HG03457 (cell line): ENCODE data around the gene KRT72.

Source experiments
- ATAC-seq: cut with Tn5 transposase; IDR thresholded peaks from one replicate; pipeline ENCODE4 v1.9.1; 2021; ENCODE audit warnings: moderate number of reproducible peaks; ENCODE audit not compliant: unreplicated experiment

KRT72 gene

GRCh38 chr12:52600941-52601481 is at the start of gene KRT72:
TSS of gene KRT72 (minus strand) at chr12:52601463. CDS start at chr12:52601452, 11 bp downstream.
- no peak for ATAC-seq

GRCh38 chr12:52650520-52651081 is 49.3 kb upstream of the KRT72 start:
- ATAC-seq = no peak

DNA sequence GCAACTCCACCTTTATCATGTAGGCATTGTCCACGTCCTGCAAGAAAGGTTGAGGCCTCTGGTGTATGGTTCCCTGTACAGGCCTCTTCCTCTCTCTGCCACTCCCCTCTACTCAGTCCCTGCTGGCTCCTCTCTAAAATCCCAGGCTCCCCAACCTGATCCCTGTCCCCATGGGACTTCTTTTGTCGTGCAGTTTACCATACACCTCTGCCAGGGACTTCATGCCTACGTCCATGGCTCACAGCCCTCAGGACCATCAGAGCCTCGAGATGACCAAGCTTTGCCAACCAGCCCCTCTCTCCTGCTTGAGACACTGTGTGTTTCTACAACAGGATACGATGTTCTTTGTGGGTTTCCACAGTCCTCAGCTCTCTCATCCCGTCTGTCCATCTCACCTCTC is 47.8 kb upstream of the KRT72 start:
- ATAC-seq = no peak

DNA sequence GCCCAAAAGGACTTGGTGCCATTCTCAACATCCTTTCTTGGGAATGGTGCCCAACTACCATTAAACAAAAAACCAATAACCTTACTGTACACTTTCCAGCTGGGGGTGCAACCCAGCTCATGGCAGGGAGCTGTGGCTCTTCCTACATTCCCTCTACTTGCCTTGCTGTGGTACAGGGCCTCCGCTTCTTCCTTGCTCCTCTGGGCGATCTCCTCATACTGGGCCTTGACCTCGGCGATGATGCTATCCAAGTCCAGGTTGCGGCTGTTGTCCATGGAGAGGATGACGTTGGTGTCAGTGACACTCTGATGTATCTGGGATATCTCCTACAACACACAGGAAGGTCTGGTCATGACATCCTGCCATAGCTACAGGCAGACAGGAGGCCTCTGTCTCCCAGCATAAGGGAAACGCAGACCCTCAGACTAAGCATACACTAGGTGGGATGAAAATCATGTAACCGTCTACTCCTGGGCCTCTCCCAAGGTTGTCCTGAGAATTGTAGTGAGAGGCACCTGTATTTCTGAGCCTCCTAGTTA is 46.8 kb upstream of the KRT72 start:
- ATAC-seq = no peak

DNA sequence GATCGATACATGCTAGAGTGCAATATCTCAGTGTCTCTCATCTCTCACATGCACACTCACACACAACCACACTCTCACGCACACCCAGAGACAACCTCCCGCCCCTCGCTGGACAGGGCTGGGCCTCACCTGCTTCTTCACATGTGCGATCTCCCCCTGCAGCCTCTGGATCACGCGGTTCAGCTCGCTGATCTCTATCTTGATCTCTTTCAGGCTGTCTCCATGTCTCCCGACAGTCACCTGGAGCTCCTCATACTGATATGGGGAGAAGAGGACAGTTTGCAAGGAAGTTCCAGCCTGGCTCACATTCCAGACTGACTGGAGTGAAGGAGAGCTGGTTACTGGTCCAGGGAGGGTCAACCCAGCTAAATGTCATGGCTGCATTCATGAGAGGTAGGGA is 46.3 kb upstream of the KRT72 start:
- ATAC-seq = no peak

DNA sequence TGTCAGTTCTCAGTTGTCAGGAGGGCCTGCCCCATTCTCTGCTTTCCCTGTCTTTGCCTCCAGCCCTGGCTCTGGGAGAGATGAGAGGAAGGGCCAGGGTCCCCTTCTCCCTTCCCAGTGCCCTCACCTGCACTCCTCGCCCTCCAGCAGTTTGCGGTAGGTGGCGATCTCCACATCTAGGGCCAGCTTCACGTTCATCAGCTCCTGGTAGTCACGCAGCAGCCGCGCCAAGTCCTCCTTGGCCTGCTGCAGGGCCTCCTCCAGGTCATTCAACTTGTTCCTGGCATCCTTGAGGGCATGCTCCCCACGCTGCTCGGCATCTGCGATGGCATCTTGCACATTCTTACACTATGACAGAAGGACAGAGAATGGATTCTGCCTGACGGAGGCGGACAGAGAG is 45.4 kb upstream of the KRT72 start:
- ATAC-seq = no peak

DNA sequence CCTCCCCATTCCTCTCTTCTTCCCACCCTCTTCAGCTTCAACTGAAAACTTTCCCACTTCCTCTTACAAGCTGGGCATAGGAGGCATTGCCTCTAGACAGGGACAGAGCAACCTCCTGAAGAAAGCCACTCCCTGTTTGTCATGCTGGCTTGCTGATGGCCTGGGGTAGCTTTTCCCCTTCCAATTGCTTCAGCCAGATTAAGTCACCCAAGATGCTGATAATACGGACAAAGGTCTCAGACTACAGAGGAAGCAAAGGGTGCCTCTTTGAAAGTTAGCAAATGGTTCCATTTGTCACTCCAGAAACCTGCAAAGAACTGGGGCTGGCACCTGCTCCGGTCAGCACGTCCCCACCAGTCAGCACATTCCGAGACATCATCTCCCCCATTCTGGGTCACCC is 44.7 kb upstream of the KRT72 start:
- no peak for ATAC-seq

- no peak for ATAC-seq
Measured at GRCh38 chr12:52645120-52645761, 44.0 kb upstream of the KRT72 start.

- ATAC-seq = no peak
Measured at GRCh38 chr12:52644078-52644415, 42.8 kb upstream of the KRT72 start.

- ATAC-seq = no peak
Measured at GRCh38 chr12:52643233-52644077, 42.2 kb upstream of the KRT72 start.

- ATAC-seq = no peak
Measured at GRCh38 chr12:52641468-52641867, 40.2 kb upstream of the KRT72 start.

DNA sequence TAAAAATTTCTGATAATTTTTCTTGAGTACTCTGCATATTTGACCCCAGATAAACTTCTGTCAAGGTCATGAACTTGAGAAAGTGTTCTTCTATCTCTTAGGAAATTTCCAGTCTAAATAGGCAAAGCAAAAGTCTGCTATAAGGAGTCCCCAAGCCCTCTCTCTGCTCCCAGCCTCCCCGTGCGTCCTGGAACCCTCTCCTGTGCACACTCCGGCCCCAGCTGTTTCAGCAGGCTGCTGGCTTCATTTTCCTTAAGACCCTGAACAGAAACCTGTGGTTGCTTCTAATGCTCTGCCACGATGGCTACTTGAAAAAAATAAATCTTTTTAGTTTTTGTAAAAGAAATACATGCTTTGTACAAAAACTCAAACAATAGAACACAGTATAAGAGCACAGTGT is 36.0 kb upstream of the KRT72 start:
- ATAC-seq = no peak

DNA sequence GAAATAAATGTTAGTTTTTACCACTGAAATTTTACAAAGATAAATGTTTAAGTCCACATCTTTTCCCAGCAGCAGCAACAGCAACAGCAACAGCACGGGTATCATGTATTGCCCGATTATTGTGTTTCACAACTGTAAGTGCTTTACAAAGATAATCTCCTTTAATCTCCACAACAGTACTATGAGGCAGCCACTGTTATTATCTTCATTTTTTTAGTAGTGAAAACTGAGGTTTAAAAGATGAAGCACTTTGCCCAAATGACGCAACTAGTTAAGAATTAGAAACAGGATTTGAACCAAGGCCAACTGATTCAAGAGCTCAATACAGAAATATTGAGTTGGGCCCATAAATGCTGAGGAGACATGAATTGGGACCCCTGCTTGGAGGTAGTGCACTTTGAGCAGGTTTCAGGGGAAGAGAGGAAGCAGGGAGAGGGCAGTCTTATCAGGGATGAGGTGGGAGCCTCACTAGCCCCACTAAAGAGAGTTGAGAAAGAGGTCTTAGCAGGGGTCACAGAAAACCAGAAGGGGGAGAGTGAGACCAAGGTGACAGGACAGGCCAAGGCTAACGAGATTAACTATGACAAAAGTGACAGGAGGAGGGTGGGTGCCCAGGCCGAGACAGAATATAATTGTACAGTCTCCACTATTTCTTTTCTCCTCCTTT is 35.5 kb upstream of the KRT72 start:
- no peak for ATAC-seq

- ATAC-seq = no peak
Measured at GRCh38 chr12:52636189-52636588, 34.9 kb upstream of the KRT72 start.

DNA sequence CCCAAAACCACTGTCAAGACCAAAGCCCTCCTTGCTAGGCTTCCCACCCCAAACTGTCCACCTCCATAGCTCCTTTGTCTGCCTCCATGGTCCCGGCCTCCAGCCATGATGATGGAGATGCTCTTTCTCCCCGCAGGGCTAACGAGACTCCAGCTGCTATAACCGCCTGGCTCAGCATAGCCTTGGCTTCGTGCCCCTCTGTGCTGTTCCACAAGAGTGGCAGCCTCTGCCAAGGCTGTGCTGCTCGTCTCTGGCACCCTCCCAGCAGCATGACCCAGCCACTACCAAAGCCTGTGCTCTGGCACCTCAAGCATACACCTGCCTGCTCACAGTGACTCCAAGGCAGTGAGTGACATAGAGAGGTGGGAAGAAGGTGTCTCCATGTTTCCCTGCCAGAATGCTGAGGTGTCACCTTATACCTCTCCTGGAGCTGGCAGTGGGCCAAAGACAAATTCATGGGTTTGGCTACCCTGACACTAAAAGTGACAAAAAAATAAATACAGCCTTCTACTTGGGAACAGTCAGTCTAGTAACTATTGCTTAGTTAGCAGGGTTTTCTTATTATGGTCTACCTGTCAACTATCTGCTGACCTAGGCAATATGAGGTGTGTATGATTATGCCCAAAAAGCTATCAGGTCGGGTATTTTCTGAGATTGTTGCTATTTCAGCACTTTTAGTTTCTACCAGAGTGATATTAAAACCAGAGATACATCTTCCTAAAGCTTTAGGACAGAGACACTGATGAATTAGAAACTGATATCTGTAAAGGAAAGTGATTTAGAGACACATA is 33.2 kb upstream of the KRT72 start:
- no peak for ATAC-seq

- ATAC-seq = no peak
Measured at GRCh38 chr12:52633383-52633782, 32.1 kb upstream of the KRT72 start.

DNA sequence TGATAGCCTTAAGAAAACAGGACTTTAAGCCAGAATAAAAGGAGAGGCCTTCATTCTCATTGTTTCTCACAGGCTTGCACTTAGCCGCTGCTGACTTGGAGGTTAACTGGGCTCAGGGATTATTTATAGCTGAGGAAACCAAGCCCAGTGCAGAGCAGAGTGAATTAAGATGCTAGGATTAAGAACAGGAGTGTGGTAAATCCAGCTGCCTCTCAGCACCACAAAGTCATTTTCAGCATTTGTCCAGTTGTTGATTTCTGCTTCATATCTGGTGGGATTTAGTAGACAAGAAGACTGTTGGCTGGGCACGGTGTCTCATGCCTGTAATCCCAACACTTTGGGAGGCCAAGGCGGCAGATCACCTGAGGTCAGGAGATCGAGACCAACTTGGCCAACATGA is 31.4 kb upstream of the KRT72 start:
- ATAC-seq = no peak

DNA sequence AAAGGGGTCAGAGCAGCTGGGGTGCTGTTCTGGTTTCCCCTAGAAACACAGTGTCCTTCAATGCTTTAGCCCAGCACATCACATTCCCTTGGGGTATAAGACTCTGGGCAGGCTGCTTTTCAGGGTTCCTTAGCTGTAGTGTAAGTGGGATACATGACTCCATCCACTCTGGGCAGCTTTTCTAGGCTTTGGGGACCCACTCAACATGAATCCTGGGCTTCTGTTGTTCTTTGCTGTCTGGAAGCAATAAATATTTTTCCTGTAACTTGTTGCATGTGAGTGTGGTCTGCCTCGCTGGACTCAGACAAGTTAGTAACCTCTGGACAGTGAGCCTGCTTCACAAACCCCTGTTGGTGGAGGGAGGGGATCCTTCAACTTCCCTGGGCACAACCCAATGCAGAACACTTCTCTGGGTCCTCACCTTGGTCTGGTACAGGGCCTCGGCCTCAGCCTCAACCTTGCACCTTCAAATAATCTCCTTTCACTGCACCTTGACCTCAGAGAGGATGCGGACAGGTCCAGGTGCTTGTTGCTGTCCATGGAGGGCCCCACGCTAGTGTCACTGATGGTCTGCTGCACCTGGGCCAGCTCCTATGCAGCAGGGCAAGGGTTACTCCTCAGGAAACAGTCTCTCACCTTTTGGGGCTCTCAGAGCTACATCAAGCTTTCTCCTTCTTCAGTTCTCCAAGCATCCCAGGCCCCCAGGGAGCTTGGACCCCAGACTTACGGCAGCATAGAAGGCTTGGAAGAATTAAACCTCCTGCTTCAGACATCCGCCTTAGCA is 30.6 kb upstream of the KRT72 start:
- no peak for ATAC-seq

DNA sequence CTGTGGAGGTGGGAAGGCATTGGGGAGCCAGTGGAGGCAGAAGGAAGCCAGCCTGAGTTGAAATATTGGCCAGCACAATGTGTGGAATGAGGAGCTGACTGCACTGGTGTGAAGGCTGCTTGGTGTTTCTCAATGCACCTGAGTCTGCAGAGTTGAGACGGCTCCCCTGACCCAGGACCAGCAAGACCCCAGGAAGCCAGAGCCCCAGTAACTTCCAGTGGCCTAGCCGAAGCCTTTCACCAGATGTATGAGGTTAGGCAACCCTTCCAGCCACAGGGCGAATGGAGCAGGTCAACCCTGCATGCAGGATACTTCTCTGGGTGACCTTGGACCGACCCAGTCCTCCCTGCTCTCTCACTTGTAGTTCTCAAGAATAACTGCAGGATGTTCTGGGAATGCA is 30.0 kb upstream of the KRT72 start:
- ATAC-seq = no peak
